Tibial nerve (tissue), 4 donors: ENCODE results near the gene CLECL1.

Experiments
- EP300 ChIP-seq, 2 donors: sonication (generic); formaldehyde crosslinking; IDR thresholded peaks; one replicate each; pipeline ENCODE4 v1.6.1; 2017; ENCODE audit warnings: antibody characterized with exemption in 2 of 2, mild to moderate bottlenecking in 1 of 2
- POLR2A ChIP-seq, 2 donors: fragments of 450-650 bp; IDR thresholded peaks; one replicate each; pipeline ENCODE4 v1.6.1; 2017; ENCODE audit warnings: antibody characterized with exemption in 2 of 2, mild to moderate bottlenecking in 2 of 2, moderate library complexity in 2 of 2
- TF ChIP-seq, protein P1 (sequence below), 5 experiments: fragments of 200-600 bp in 3 of 5; fragments of 450-650 bp in 2 of 5; sonication (generic) in 3 of 5; IDR thresholded peaks; one replicate each; pipeline ENCODE4 v1.5.1; 2016 to 2019; ENCODE audit warnings: antibody characterized with exemption in 5 of 5, mild to moderate bottlenecking in 3 of 5, moderate library complexity in 2 of 5

DNA sequence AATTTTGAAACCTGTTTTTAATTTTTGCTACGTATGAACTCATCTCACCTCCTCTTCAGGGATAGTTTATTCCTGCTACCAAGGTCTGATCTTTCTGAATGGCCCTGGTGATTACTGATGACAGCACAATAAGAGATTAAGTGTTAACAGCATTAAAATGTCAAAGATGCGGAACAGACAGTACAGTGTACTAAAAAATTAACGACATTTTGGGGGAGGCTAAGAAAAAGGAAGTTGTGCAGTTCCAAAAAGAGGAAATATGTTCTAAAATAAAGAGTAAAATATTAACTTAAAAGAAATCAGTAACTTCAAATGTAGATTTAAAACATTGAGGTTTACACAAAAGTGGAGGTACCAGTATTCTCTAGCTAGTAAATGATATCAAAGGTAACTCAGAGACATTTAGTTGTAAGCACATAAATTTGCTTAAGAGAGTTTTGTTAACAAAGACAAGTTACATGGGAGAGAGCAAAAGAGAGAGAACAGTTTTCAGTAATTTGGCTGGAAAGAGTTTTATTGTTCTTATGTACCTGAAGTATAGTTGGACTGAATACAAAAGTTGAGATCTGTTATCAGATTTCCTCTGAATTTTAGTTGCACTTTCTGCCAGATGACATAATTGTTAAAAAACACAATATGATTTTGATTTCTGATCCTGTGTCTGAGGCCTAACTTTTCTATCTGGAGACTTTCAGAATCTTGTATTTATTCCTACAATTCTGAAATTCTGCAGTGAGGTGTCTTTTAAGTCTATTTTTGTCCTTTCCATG lies 4.2 kb upstream of the CLECL1 start:
- TF ChIP-seq, protein P1, sequence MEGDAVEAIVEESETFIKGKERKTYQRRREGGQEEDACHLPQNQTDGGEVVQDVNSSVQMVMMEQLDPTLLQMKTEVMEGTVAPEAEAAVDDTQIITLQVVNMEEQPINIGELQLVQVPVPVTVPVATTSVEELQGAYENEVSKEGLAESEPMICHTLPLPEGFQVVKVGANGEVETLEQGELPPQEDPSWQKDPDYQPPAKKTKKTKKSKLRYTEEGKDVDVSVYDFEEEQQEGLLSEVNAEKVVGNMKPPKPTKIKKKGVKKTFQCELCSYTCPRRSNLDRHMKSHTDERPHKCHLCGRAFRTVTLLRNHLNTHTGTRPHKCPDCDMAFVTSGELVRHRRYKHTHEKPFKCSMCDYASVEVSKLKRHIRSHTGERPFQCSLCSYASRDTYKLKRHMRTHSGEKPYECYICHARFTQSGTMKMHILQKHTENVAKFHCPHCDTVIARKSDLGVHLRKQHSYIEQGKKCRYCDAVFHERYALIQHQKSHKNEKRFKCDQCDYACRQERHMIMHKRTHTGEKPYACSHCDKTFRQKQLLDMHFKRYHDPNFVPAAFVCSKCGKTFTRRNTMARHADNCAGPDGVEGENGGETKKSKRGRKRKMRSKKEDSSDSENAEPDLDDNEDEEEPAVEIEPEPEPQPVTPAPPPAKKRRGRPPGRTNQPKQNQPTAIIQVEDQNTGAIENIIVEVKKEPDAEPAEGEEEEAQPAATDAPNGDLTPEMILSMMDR (IDR thresholded peaks at IDR 0.05) = no peak
- TF ChIP-seq POLR2A (IDR thresholded peaks at IDR 0.05) (no peak), EP300 (IDR thresholded peaks at IDR 0.05) (no peak)
